ENCODE results near the gene SEC11C. TPM values are rescaled to one million over a fixed set of nuclear protein-coding genes. Genes with fewer than 3 reads are reported as not detected.
A peak's percentile ranks its signal among the peaks of the same experiment; 100 is the strongest.

The SEC11C gene
- total RNA-seq, 8 experiments from 2014 or later: 38.1 to 224 (median 159) TPM

- Histone ChIP-seq H3K27ac (no peak overlapping the region), H3K4me3 (no peak overlapping the region), H3K4me1 (replicated peaks in 1 of 2) (no peaks in the 10 kb centered on the region)
- no peak for ATAC-seq (replicated peaks in 6 of 8)
- WGBS, 10 experiments: 78 to 100% (median 93%) methylated on average over 1 to 8 of the region's 8 CpGs
- in situ Hi-C loops (cut with MboI; ENCODE audit: low pct_unique_long_range_greater_than_20kb in 2 of 9, low sequenced_read_pairs in 9 of 9, unreplicated experiment in 9 of 9): no loop called here
Observed at GRCh38 chr18:59149416-59149815, 9.7 kb downstream of the SEC11C start.

- ATAC-seq (replicated peaks in 6 of 8): no peak
- no peak overlapping the region for H3K4me3 ChIP-seq
- no peak overlapping the region for H3K27ac ChIP-seq
- WGBS, 10 experiments: 70 to 100% (median 94%) methylated on average over 1 to 3 of the region's 11 CpGs; no CpG with 5 or more reads in 5 of the 10 experiments
- in situ Hi-C loops (cut with MboI; ENCODE audit: low pct_unique_long_range_greater_than_20kb in 2 of 9, low sequenced_read_pairs in 9 of 9, unreplicated experiment in 9 of 9): no loop called here
- H3K4me1 ChIP-seq (replicated peaks in 1 of 2): no peaks in the 10 kb centered on the region
Observed at GRCh38 chr18:59150236-59150635, 10.6 kb downstream of the SEC11C start.

GRCh38 chr18:59155153-59155552, 15.5 kb downstream of the SEC11C start:
- ATAC-seq (replicated peaks in 6 of 8): peak in 1 of 8 experiments; percentile 82
- WGBS, 10 experiments: 0 to 90% (median 69%) methylated on average over 1 to 2 of the region's 2 CpGs; no CpG with 5 or more reads in 2 of the 10 experiments
- Histone ChIP-seq H3K27ac (no peak overlapping the region), H3K4me1 (replicated peaks in 1 of 2) (no peaks in the 10 kb centered on the region), H3K4me3 (no peak overlapping the region)
- in situ Hi-C loops (cut with MboI; ENCODE audit: low pct_unique_long_range_greater_than_20kb in 2 of 9, low sequenced_read_pairs in 9 of 9, unreplicated experiment in 9 of 9): no loop called here

GRCh38 chr18:59156316-59156715, 16.6 kb downstream of the SEC11C start:
- ATAC-seq (replicated peaks in 6 of 8): no peak
- Histone ChIP-seq H3K4me1 (replicated peaks in 1 of 2) (no peaks in the 10 kb centered on the region), H3K27ac (no peak overlapping the region), H3K4me3 (no peak overlapping the region)
- in situ Hi-C loops (cut with MboI; ENCODE audit: low pct_unique_long_range_greater_than_20kb in 2 of 9, low sequenced_read_pairs in 9 of 9, unreplicated experiment in 9 of 9): no loop called here
- WGBS, 10 experiments: 73 to 100% (median 98%) methylated on average over 1 to 3 of the region's 3 CpGs

- H3K4me3 ChIP-seq: no peak overlapping the region
- H3K4me1 ChIP-seq (replicated peaks in 1 of 2): no peaks in the 10 kb centered on the region
- no peak overlapping the region for H3K27ac ChIP-seq
- WGBS, 10 experiments: 60 to 100% (median 93%) methylated on average over 1 to 3 of the region's 3 CpGs; no CpG with 5 or more reads in 3 of the 10 experiments
- no peak for ATAC-seq (replicated peaks in 6 of 8)
- in situ Hi-C loops (cut with MboI; ENCODE audit: low pct_unique_long_range_greater_than_20kb in 2 of 9, low sequenced_read_pairs in 9 of 9, unreplicated experiment in 9 of 9): no loop called here
Observed at GRCh38 chr18:59159265-59159664, 19.6 kb downstream of the SEC11C start.

GRCh38 chr18:59159986-59160385, 20.3 kb downstream of the SEC11C start:
- in situ Hi-C loops (cut with MboI; ENCODE audit: low pct_unique_long_range_greater_than_20kb in 2 of 9, low sequenced_read_pairs in 9 of 9, unreplicated experiment in 9 of 9): no loop called here
- ATAC-seq (replicated peaks in 6 of 8): no peak
- Histone ChIP-seq H3K27ac (no peak overlapping the region), H3K4me3 (no peak overlapping the region), H3K4me1 (replicated peaks in 1 of 2) (no peaks in the 10 kb centered on the region)
- 60 to 100% (median 95%) methylated on average over 1 to 10 of the region's 10 CpGs; no CpG with 5 or more reads in 1 of the 10 experiments for WGBS, 10 experiments

- 4 to 92% (median 56%) methylated on average over 1 to 2 of the region's 2 CpGs for WGBS, 10 experiments
- in situ Hi-C loops (cut with MboI; ENCODE audit: low pct_unique_long_range_greater_than_20kb in 2 of 9, low sequenced_read_pairs in 9 of 9, unreplicated experiment in 9 of 9): no loop called here
Observed at GRCh38 chr18:59172664-59173249, 33.1 kb downstream of the SEC11C start.

GRCh38 chr18:59177485-59177884, 37.8 kb downstream of the SEC11C start:
- H3K4me1 ChIP-seq (replicated peaks in 1 of 2): no peaks in the 10 kb centered on the region
- no peak overlapping the region for H3K27ac ChIP-seq
- 0 to 94% (median 52%) methylated on average over 2 to 4 of the region's 4 CpGs; no CpG with 5 or more reads in 4 of the 10 experiments for WGBS, 10 experiments
- in situ Hi-C loops (cut with MboI; ENCODE audit: low pct_unique_long_range_greater_than_20kb in 2 of 9, low sequenced_read_pairs in 9 of 9, unreplicated experiment in 9 of 9): no loop called here
- no peak overlapping the region for H3K4me3 ChIP-seq
- ATAC-seq (replicated peaks in 6 of 8): peak in 3 of 8 experiments; percentile 62 to 86 (median 74)

More at GRCh38 chr18:59172664-59173249, 33.1 kb downstream of the SEC11C start:
- Histone ChIP-seq H3K4me1 (replicated peaks in 1 of 2) (no peaks in the 10 kb centered on the region), H3K27ac (no peak overlapping the region), H3K4me3 (no peak overlapping the region)
- no peak for ATAC-seq (replicated peaks in 6 of 8)

- in situ Hi-C loops (cut with MboI; ENCODE audit: low pct_unique_long_range_greater_than_20kb in 2 of 9, low sequenced_read_pairs in 9 of 9, unreplicated experiment in 9 of 9): no loop called here
- 10 to 78% (median 47%) methylated on average over 1 to 9 of the region's 9 CpGs for WGBS, 10 experiments
- H3K4me3 ChIP-seq: no peak overlapping the region
- no peaks in the 10 kb centered on the region for H3K4me1 ChIP-seq (replicated peaks in 1 of 2)
- peak in 3 of 8 experiments; percentile 52 to 82 (median 75) for ATAC-seq (replicated peaks in 6 of 8)
- no peak overlapping the region for H3K27ac ChIP-seq
Observed at GRCh38 chr18:59180150-59180845, 40.6 kb downstream of the SEC11C start.

GRCh38 chr18:59182673-59183072, 43.0 kb downstream of the SEC11C start:
- H3K4me3 ChIP-seq: no peak overlapping the region
- H3K4me1 ChIP-seq (replicated peaks in 1 of 2): no peaks in the 10 kb centered on the region
- ATAC-seq (replicated peaks in 6 of 8): peak in 2 of 8 experiments; percentile 13 to 64
- in situ Hi-C loops (cut with MboI; ENCODE audit: low pct_unique_long_range_greater_than_20kb in 2 of 9, low sequenced_read_pairs in 9 of 9, unreplicated experiment in 9 of 9): no loop called here
- no peak overlapping the region for H3K27ac ChIP-seq
- 0 to 100% (median 44%) methylated on average over 1 of the region's 1 CpG; no CpG with 5 or more reads in 2 of the 10 experiments for WGBS, 10 experiments

- WGBS, 10 experiments: 43 to 100% (median 100%) methylated on average over 1 to 2 of the region's 2 CpGs; no CpG with 5 or more reads in 2 of the 10 experiments
- Histone ChIP-seq H3K4me1 (replicated peaks in 1 of 2) (no peaks in the 10 kb centered on the region), H3K27ac (no peak overlapping the region), H3K4me3 (no peak overlapping the region)
- ATAC-seq (replicated peaks in 6 of 8): peak in 2 of 8 experiments; percentile 69 to 82
- in situ Hi-C loops (cut with MboI; ENCODE audit: low pct_unique_long_range_greater_than_20kb in 2 of 9, low sequenced_read_pairs in 9 of 9, unreplicated experiment in 9 of 9): no loop called here
Observed at GRCh38 chr18:59189008-59189407, 49.3 kb downstream of the SEC11C start.

GRCh38 chr18:59189746-59190145, 50.1 kb downstream of the SEC11C start:
- Histone ChIP-seq H3K4me1 (replicated peaks in 1 of 2) (no peaks in the 10 kb centered on the region), H3K27ac (no peak overlapping the region), H3K4me3 (no peak overlapping the region)
- peak in 2 of 8 experiments; percentile 16 to 31 for ATAC-seq (replicated peaks in 6 of 8)
- 0 to 89% (median 75%) methylated on average over 1 of the region's 1 CpG; no CpG with 5 or more reads in 3 of the 10 experiments for WGBS, 10 experiments
- in situ Hi-C loops (cut with MboI; ENCODE audit: low pct_unique_long_range_greater_than_20kb in 2 of 9, low sequenced_read_pairs in 9 of 9, unreplicated experiment in 9 of 9): no loop called here

- Histone ChIP-seq H3K4me3 (no peak overlapping the region), H3K4me1 (replicated peaks in 1 of 2) (no peaks in the 10 kb centered on the region), H3K27ac (no peak overlapping the region)
- ATAC-seq (replicated peaks in 6 of 8): peak in 1 of 8 experiments; percentile 98
- 46 to 90% (median 73%) methylated on average over 1 to 4 of the region's 4 CpGs; no CpG with 5 or more reads in 3 of the 10 experiments for WGBS, 10 experiments
- in situ Hi-C loops (cut with MboI; ENCODE audit: low pct_unique_long_range_greater_than_20kb in 2 of 9, low sequenced_read_pairs in 9 of 9, unreplicated experiment in 9 of 9): no loop called here
Observed at GRCh38 chr18:59196161-59196725, 56.6 kb downstream of the SEC11C start.
